A549 (cell line): Measurements from ENCODE around the gene CREM. TPM values are rescaled to one million over a fixed set of nuclear protein-coding genes. Genes with fewer than 3 reads are reported as not detected.

Source experiments
- ATAC-seq, 2 experiments: fragments of 200-7000 bp in 1 of 2; fragments of >200 bp in 1 of 2; cut with Nextera tagmentation in 1 of 2; cut with Tn5 transposase in 1 of 2; 3 replicates each; pipeline versions ENCODE4 v1.8.0 to v1.9.1; 2018 to 2020; ENCODE audit warnings: mild to moderate bottlenecking in 1 of 2, moderate library complexity in 1 of 2
- CTCF ChIA-PET: fragments of 300-600 bp; sonication (Branson Sonifier 250); formaldehyde crosslinking; extraction: SDS; loops from one replicate; lab custom pipeline; 2021; ENCODE audit warnings: antibody characterized with exemption, inconsistent platforms; lab: Yijun Ruan, JAX
- POLR2A ChIA-PET: fragments of 350-600 bp; formaldehyde crosslinking; extraction: SDS; loops from one replicate; lab custom pipeline; 2021; ENCODE audit warnings: antibody characterized with exemption, inconsistent platforms; lab: Yijun Ruan, JAX
- DNase-seq, 2 experiments: peaks; one replicate each; pipeline versions ENCODE4 v3.0.0 to v3.0.0-alpha.2; 2011 to 2016; ENCODE audit warnings: low read depth in 1 of 2, low spot score in 1 of 2
- FAIRE-seq: peaks from 2 replicates; lab custom pipeline; 2011; peaks lifted over from hg19 to GRCh38; lab: Jason Lieb, UNC
- H3K27ac ChIP-seq, 2 experiments: fragments of >200 bp; sonication (Bioruptor Twin); formaldehyde crosslinking; 3 replicates each; pipeline ENCODE4 v1.5.1; 2016 to 2017
- H3K4me1 ChIP-seq: fragments of >200 bp; sonication (Bioruptor Twin); formaldehyde crosslinking; 3 replicates; pipeline ENCODE4 v1.6.1; 2016
- H3K4me2 ChIP-seq: fragments of >200 bp; sonication (Bioruptor Twin); formaldehyde crosslinking; 3 replicates; pipeline ENCODE4 v1.6.1; 2016
- H3K4me3 ChIP-seq: fragments of >200 bp; sonication (Bioruptor Twin); formaldehyde crosslinking; 3 replicates; pipeline ENCODE4 v1.5.1; 2016
- H3K9me3 ChIP-seq: fragments of >200 bp; sonication (Bioruptor Twin); formaldehyde crosslinking; 3 replicates; pipeline ENCODE4 v1.6.1; 2016
- CBX2 ChIP-seq: fragments of 200-600 bp; sonication (generic); IDR thresholded peaks from 2 replicates; pipeline ENCODE4 v1.6.1; 2016; ENCODE audit warnings: low read depth, mild to moderate bottlenecking, borderline replicate concordance
- CHD2 ChIP-seq: fragments of 150-350 bp; IDR thresholded peaks from 2 replicates; pipeline ENCODE4 v1.6.1; 2014; ENCODE audit warnings: low read length; ENCODE audit not compliant: partially characterized antibody
- CHD4 ChIP-seq: fragments of 200-600 bp; sonication (generic); IDR thresholded peaks from 2 replicates; pipeline ENCODE4 v1.6.1; 2016; ENCODE audit warnings: antibody characterized with exemption, mild to moderate bottlenecking, borderline replicate concordance
- EHF ChIP-seq: fragments of 250-450 bp; sonication (Bioruptor Pico); IDR thresholded peaks from 2 replicates; pipeline ENCODE4 v1.5.0; 2020; ENCODE audit warnings: mild to moderate bottlenecking
- ELK1 ChIP-seq: fragments of 150-350 bp; IDR thresholded peaks from 2 replicates; pipeline ENCODE4 v1.6.1; 2014; ENCODE audit warnings: low read depth, mild to moderate bottlenecking, low read length
- EP300 ChIP-seq, 2 experiments: fragments of >200 bp; sonication (Bioruptor Twin); formaldehyde crosslinking; IDR thresholded peaks; 2 replicates in 1 of 2; 3 replicates in 1 of 2; pipeline ENCODE4 v1.6.1; 2016 to 2017
- FOSL2 ChIP-seq, 2 experiments: fragments of 450-650 bp in 1 of 2; fragments of >200 bp in 1 of 2; sonication (Bioruptor Twin) in 1 of 2; formaldehyde crosslinking; IDR thresholded peaks; 2 replicates each; pipeline versions ENCODE4 v1.5.0 to v1.6.1; 2016 to 2020; ENCODE audit warnings: mild to moderate bottlenecking in 1 of 2, moderate library complexity in 1 of 2
- HDAC2 ChIP-seq: fragments of 200-600 bp; sonication (generic); IDR thresholded peaks from 2 replicates; pipeline ENCODE4 v1.6.1; 2016
- HOXB5 ChIP-seq: fragments of 250-450 bp; sonication (Bioruptor Pico); IDR thresholded peaks from 2 replicates; pipeline ENCODE4 v1.5.0; 2020; ENCODE audit warnings: mild to moderate bottlenecking, moderate library complexity
- JUN ChIP-seq, 2 experiments: fragments of >200 bp; sonication (Bioruptor Twin); formaldehyde crosslinking; IDR thresholded peaks; 2 replicates in 1 of 2; 3 replicates in 1 of 2; pipeline ENCODE4 v1.6.1; 2016 to 2017
- JUNB ChIP-seq: fragments of >200 bp; sonication (Bioruptor Twin); formaldehyde crosslinking; IDR thresholded peaks from 2 replicates; pipeline ENCODE4 v1.6.1; 2016
- KDM1A ChIP-seq: fragments of 200-600 bp; sonication (generic); IDR thresholded peaks from 2 replicates; pipeline ENCODE4 v1.6.1; 2016; ENCODE audit warnings: low read depth, mild to moderate bottlenecking
- MYC ChIP-seq: IDR thresholded peaks from 2 replicates; pipeline ENCODE4 v1.6.1; 2012; ENCODE audit warnings: mild to moderate bottlenecking, inconsistent platforms, low read length, improper control_type of control experiment, borderline replicate concordance
- NFE2L2 ChIP-seq: fragments of 150-350 bp; conservative IDR thresholded peaks from 2 replicates; pipeline ENCODE4 v1.6.1; 2014; ENCODE audit warnings: low read length
- NR3C1 ChIP-seq: fragments of >200 bp; sonication (Bioruptor Twin); formaldehyde crosslinking; IDR thresholded peaks from 3 replicates; pipeline ENCODE4 v1.6.1; 2017
- PBX3 ChIP-seq: IDR thresholded peaks from 2 replicates; pipeline ENCODE4 v1.6.1; 2012
- PHF8 ChIP-seq: fragments of 200-600 bp; sonication (generic); IDR thresholded peaks from 2 replicates; pipeline ENCODE4 v1.6.1; 2016; ENCODE audit warnings: low read depth, mild to moderate bottlenecking, antibody characterized with exemption, moderate library complexity, borderline replicate concordance
- POLR2A ChIP-seq: IDR thresholded peaks from 2 replicates; pipeline ENCODE4 v1.6.1; 2012; ENCODE audit warnings: mild to moderate bottlenecking, low read length
- RCOR1 ChIP-seq: fragments of 150-350 bp; IDR thresholded peaks from 2 replicates; pipeline ENCODE4 v1.6.1; 2014; ENCODE audit warnings: antibody characterized with exemption, low read length, low read depth
- SREBF2 ChIP-seq: fragments of 450-650 bp; IDR thresholded peaks from 2 replicates; pipeline ENCODE4 v1.6.1; 2014; ENCODE audit warnings: mild to moderate bottlenecking, moderate library complexity
- TFCP2L1 ChIP-seq: fragments of 250-450 bp; sonication (Bioruptor Pico); IDR thresholded peaks from 2 replicates; pipeline ENCODE4 v1.5.0; 2021; ENCODE audit warnings: mild to moderate bottlenecking
- ZC3H11A ChIP-seq: fragments of 450-650 bp; IDR thresholded peaks from 2 replicates; pipeline ENCODE4 v1.6.1; 2014; ENCODE audit warnings: antibody characterized with exemption, mild to moderate bottlenecking
- WGBS: methylation state at CpG from one replicate; pipeline ENCODE4 v1.1.6; 2017; ENCODE audit errors: missing lambda C conversion rate; 5-methylcytosine and 5-hydroxymethylcytosine counted together
- polyA plus RNA-seq, 4 experiments: library from polyadenylated mRNA; depleted of rRNA in 3 of 4; stranded (reverse); fragments of >200 nt; fragmentation: RNase III in 1 of 4; extraction: RNeasy Plus Mini Kit Qiagen cat#74134 plus additional on column Dnase treatment in 1 of 4; gene quantifications; 2 replicates in 3 of 4; 3 replicates in 1 of 4; pipeline ENCODE4 v1.2.3, GENCODE V29; 2011 to 2017
- TF ChIP-seq, protein P1 (sequence below): fragments of 200-600 bp; sonication (generic); IDR thresholded peaks from 2 replicates; pipeline ENCODE4 v1.6.1; 2016; ENCODE audit warnings: antibody characterized with exemption, mild to moderate bottlenecking, moderate library complexity
- TF ChIP-seq, protein P2 (sequence below): fragments of 450-650 bp; IDR thresholded peaks from 2 replicates; pipeline ENCODE4 v1.6.1; 2014; ENCODE audit warnings: antibody characterized with exemption
- TF ChIP-seq, protein P3 (sequence below): fragments of 250-450 bp; sonication (Bioruptor Pico); IDR thresholded peaks from 2 replicates; pipeline ENCODE4 v1.5.0; 2021; ENCODE audit warnings: mild to moderate bottlenecking, moderate library complexity, borderline replicate concordance

Gene CREM
- polyA plus RNA-seq, 2 of the 4 experiments (the other 2 are of a cell fraction): 53.3 to 112 TPM

GRCh38 chr10:35228058-35228457 is 101.4 kb downstream of the CREM start:
- Histone ChIP-seq H3K4me2 (no peak overlapping the region), H3K4me3 (no peak overlapping the region)
- TF ChIP-seq CBX2 (no peak), JUNB (no peak), PBX3 (no peak), SREBF2 (no peak), ZC3H11A (no peak), HOXB5 (no peak), POLR2A (no peak), HDAC2 (no peak), ELK1 (no peak), RCOR1 (no peak), NFE2L2 (no peak)
- TF ChIP-seq, all 56 proteins: peak for 0
- ChIA-PET CTCF (interaction anchor here (0.8 to 2.7 kb wide), 5 partner anchors 8 to 103 kb away, joined by 3 to 11 read pairs (median 6); no protein-coding TSS in a partner anchor), POLR2A (no interaction called here)
- peak in 1 of 2 experiments; percentile 43 for DNase-seq
- WGBS: 86% methylated on average over 1 of the region's 1 CpG
- no peak for FAIRE-seq
- no peaks in the 10 kb centered on the region for H3K4me1 ChIP-seq
- H3K9me3 ChIP-seq: no peaks in the 10 kb centered on the region
- ATAC-seq: peak in 1 of 2 experiments; percentile 77; a peak in 4 of 6 replicates
- H3K27ac ChIP-seq: no peak overlapping the region

- H3K4me3 ChIP-seq: no peak overlapping the region
- H3K27ac ChIP-seq: no peak overlapping the region
- TF ChIP-seq HOXB5 (no peak), KDM1A (no peak), PBX3 (no peak), NR3C1 (no peak), MYC (no peak), EP300 (IDR thresholded peaks at IDR 0.05) (no peak), EHF (no peak), TFCP2L1 (CRISPR knock-in tag) (no peak), FOSL2 (IDR thresholded peaks at IDR 0.05) (no peak), FOSL2 (CRISPR knock-in tag; IDR thresholded peaks at IDR 0.05) (no peak), JUN (IDR thresholded peaks at IDR 0.05) (no peak), CHD2 (no peak), PHF8 (no peak), CHD4 (no peak)
- TF ChIP-seq, protein P1, sequence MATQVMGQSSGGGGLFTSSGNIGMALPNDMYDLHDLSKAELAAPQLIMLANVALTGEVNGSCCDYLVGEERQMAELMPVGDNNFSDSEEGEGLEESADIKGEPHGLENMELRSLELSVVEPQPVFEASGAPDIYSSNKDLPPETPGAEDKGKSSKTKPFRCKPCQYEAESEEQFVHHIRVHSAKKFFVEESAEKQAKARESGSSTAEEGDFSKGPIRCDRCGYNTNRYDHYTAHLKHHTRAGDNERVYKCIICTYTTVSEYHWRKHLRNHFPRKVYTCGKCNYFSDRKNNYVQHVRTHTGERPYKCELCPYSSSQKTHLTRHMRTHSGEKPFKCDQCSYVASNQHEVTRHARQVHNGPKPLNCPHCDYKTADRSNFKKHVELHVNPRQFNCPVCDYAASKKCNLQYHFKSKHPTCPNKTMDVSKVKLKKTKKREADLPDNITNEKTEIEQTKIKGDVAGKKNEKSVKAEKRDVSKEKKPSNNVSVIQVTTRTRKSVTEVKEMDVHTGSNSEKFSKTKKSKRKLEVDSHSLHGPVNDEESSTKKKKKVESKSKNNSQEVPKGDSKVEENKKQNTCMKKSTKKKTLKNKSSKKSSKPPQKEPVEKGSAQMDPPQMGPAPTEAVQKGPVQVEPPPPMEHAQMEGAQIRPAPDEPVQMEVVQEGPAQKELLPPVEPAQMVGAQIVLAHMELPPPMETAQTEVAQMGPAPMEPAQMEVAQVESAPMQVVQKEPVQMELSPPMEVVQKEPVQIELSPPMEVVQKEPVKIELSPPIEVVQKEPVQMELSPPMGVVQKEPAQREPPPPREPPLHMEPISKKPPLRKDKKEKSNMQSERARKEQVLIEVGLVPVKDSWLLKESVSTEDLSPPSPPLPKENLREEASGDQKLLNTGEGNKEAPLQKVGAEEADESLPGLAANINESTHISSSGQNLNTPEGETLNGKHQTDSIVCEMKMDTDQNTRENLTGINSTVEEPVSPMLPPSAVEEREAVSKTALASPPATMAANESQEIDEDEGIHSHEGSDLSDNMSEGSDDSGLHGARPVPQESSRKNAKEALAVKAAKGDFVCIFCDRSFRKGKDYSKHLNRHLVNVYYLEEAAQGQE: no peak
- TF ChIP-seq, protein P2, sequence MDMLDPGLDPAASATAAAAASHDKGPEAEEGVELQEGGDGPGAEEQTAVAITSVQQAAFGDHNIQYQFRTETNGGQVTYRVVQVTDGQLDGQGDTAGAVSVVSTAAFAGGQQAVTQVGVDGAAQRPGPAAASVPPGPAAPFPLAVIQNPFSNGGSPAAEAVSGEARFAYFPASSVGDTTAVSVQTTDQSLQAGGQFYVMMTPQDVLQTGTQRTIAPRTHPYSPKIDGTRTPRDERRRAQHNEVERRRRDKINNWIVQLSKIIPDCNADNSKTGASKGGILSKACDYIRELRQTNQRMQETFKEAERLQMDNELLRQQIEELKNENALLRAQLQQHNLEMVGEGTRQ: no peak
- TF ChIP-seq, protein P3, sequence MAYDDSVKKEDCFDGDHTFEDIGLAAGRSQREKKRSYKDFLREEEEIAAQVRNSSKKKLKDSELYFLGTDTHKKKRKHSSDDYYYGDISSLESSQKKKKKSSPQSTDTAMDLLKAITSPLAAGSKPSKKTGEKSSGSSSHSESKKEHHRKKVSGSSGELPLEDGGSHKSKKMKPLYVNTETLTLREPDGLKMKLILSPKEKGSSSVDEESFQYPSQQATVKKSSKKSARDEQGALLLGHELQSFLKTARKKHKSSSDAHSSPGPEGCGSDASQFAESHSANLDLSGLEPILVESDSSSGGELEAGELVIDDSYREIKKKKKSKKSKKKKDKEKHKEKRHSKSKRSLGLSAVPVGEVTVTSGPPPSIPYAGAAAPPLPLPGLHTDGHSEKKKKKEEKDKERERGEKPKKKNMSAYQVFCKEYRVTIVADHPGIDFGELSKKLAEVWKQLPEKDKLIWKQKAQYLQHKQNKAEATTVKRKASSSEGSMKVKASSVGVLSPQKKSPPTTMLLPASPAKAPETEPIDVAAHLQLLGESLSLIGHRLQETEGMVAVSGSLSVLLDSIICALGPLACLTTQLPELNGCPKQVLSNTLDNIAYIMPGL (CRISPR knock-in tag): no peak
- TF ChIP-seq, all 56 proteins: peak for 0
- DNase-seq (no peak), FAIRE-seq (no peak), ATAC-seq (no peak)
- ChIA-PET POLR2A (no interaction called here), CTCF (no interaction called here)
- no peaks in the 10 kb centered on the region for H3K4me1 ChIP-seq
- H3K9me3 ChIP-seq: no peaks in the 10 kb centered on the region
- H3K4me2 ChIP-seq: no peak overlapping the region
- WGBS: 66% methylated on average over 4 of the region's 4 CpGs
Measured at GRCh38 chr10:35231646-35232045, 105.0 kb downstream of the CREM start.
